Colonic mucosa (tissue), 4 donors: Measurements from ENCODE around the gene TPGS2. TPM values are rescaled to one million over a fixed set of nuclear protein-coding genes. Genes with fewer than 3 reads are reported as not detected.

ENCODE experiments used
- DNase-seq: peaks from one replicate; pipeline ENCODE4 v3.0.0-alpha.2; 2020
- H3K27ac ChIP-seq: fragments of 200-600 bp; one replicate; pipeline ENCODE4 v1.8.0; 2021
- H3K27me3 ChIP-seq: fragments of 200-600 bp; one replicate; pipeline ENCODE4 v1.8.0; 2021
- H3K36me3 ChIP-seq: fragments of 200-600 bp; one replicate; pipeline ENCODE4 v1.8.0; 2021
- H3K4me1 ChIP-seq: fragments of 200-600 bp; one replicate; pipeline ENCODE4 v1.8.0; 2021; ENCODE audit warnings: mild to moderate bottlenecking
- H3K4me3 ChIP-seq: fragments of 200-600 bp; one replicate; pipeline ENCODE4 v1.8.0; 2021
- H3K9ac ChIP-seq, 2 donors: one replicate each; pipeline ENCODE4 v1.7.0; 2013; ENCODE audit warnings: control low read depth in 2 of 2, low read depth in 2 of 2, low read length in 2 of 2
- H3K9me3 ChIP-seq: fragments of 200-600 bp; one replicate; pipeline ENCODE4 v1.8.0; 2021
- intact Hi-C: fragments of 100-400 bp; cut with DNase I; formaldehyde crosslinking; loops from one replicate; pipeline ENCODE4 v1.14.1; 2022
- total RNA-seq, 2 donors: library from RNA; stranded (reverse); fragmentation: NEBNext Ultra II Directional in 1 of 2; extraction: Animal tissue kit (Norgen Biotek cat#: 25700) in 1 of 2; gene quantifications; one replicate each; pipeline ENCODE4 v1.2.1, GENCODE V29; 2021
- TF ChIP-seq, protein P1 (sequence below): fragments of 200-600 bp; IDR thresholded peaks from one replicate; pipeline ENCODE4 v1.8.0; 2022; ENCODE audit warnings: antibody characterized with exemption, mild to moderate bottlenecking
- donor health status: healthy.
- donor health status: DM: no; HTN: no; CAD: no.
- donor health status: DM: no; HTN: no; CAD: no.

Gene TPGS2
- total RNA-seq, 2 donors from 2014 or later = 51.8 to 79.2 TPM

DNA sequence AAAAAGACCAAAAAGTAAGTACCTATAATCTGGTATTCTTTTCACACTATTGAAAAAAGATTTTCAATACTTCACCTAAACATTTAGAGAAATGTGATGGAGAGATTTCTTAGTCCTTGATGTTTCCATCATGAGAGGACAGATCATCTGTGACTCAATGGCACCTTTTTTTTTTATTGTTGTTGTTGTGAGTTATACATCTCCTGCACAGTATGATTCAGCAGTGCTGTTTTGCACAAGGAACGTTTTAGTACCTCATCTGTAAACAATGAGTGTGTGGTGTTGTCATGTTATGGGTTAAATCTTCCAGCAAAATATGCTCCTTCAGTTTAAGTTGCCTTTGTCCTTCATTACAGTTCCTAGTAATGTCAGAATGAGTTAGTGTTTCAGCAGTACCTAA lies 2.3 kb upstream of the TPGS2 start:
- TF ChIP-seq, protein P1, sequence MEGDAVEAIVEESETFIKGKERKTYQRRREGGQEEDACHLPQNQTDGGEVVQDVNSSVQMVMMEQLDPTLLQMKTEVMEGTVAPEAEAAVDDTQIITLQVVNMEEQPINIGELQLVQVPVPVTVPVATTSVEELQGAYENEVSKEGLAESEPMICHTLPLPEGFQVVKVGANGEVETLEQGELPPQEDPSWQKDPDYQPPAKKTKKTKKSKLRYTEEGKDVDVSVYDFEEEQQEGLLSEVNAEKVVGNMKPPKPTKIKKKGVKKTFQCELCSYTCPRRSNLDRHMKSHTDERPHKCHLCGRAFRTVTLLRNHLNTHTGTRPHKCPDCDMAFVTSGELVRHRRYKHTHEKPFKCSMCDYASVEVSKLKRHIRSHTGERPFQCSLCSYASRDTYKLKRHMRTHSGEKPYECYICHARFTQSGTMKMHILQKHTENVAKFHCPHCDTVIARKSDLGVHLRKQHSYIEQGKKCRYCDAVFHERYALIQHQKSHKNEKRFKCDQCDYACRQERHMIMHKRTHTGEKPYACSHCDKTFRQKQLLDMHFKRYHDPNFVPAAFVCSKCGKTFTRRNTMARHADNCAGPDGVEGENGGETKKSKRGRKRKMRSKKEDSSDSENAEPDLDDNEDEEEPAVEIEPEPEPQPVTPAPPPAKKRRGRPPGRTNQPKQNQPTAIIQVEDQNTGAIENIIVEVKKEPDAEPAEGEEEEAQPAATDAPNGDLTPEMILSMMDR = no peak
- Histone ChIP-seq H3K27ac (no peak overlapping the region), H3K9me3 (no peaks in the 10 kb centered on the region), H3K4me3 (no peak overlapping the region), H3K27me3 (no peaks in the 10 kb centered on the region), H3K4me1 (no peaks in the 10 kb centered on the region), H3K9ac (no peak overlapping the region), H3K36me3 (no peaks in the 10 kb centered on the region)
- no peak for DNase-seq
- intact Hi-C loops = no loop called here

DNA sequence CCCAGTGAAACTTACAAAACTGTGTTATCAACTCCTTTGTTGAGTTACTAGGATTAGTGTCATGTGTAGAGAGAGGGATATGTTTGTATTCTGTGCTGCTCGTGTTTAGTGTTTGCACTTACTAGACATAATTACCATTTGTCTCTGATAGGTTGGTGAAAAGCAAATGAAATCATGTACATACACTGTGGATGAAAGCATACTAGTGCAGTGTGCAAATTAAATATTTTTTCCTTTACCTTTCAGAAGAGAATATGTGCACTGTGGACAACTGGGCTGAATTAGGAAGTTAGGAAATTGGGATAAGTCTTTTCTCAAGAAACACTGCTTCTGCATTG lies 1.3 kb upstream of the TPGS2 start:
- H3K27me3 ChIP-seq = no peaks in the 10 kb centered on the region
- no peaks in the 10 kb centered on the region for H3K9me3 ChIP-seq
- no peaks in the 10 kb centered on the region for H3K36me3 ChIP-seq
- H3K27ac ChIP-seq = no peak overlapping the region
- TF ChIP-seq, protein P1 = no peak
- no peak for DNase-seq
- H3K4me1 ChIP-seq = no peaks in the 10 kb centered on the region
- no peak overlapping the region for H3K4me3 ChIP-seq
- peak overlapping the region in 1 of 2 donors; percentile 85 for H3K9ac ChIP-seq
- intact Hi-C loops = no loop called here

- H3K4me1 ChIP-seq = no peaks in the 10 kb centered on the region
- DNase-seq = peak; percentile 27
- no peaks in the 10 kb centered on the region for H3K36me3 ChIP-seq
- TF ChIP-seq, protein P1 = no peak
- peak overlapping the region; percentile 93 for H3K4me3 ChIP-seq
- H3K27ac ChIP-seq = peak overlapping the region; percentile 72
- peak overlapping the region; percentile 85 for H3K9ac ChIP-seq
- intact Hi-C loops = no loop called here
- no peaks in the 10 kb centered on the region for H3K27me3 ChIP-seq
- no peaks in the 10 kb centered on the region for H3K9me3 ChIP-seq
Measured at GRCh38 chr18:36829362-36830157, 758 bp upstream of the TPGS2 start.

GRCh38 chr18:36828157-36828629 lies 609 bp downstream of the TPGS2 start:
- TF ChIP-seq, protein P1 = no peak
- no peaks in the 10 kb centered on the region for H3K4me1 ChIP-seq
- peak overlapping the region; percentile 72 for H3K27ac ChIP-seq
- DNase-seq = peak; percentile 58
- H3K27me3 ChIP-seq = no peaks in the 10 kb centered on the region
- intact Hi-C loops = no loop called here
- no peaks in the 10 kb centered on the region for H3K9me3 ChIP-seq
- H3K36me3 ChIP-seq = no peaks in the 10 kb centered on the region
- H3K9ac ChIP-seq = peak overlapping the region; percentile 72 to 85
- peak overlapping the region; percentile 93 for H3K4me3 ChIP-seq

DNA sequence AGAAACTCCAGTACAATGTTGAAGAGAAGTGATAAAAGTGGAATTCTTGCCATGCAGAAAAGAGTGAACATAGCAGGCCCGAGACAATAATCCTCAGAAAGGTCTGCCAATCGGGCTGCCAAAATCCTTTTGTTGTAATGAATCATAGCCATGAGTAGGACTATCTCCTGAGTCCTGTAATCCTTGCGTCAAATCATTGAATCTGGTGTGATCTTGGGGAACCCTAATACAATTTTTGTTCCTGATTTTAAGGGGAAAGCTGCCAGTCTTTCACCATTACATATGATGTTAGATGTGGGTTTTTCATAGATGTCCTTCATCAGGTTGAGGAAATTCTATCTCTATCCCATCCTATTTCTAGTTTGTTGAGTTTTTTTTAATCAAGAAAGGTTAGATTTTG lies 2.2 kb downstream of the TPGS2 start:
- H3K27ac ChIP-seq = no peak overlapping the region
- intact Hi-C loops = no loop called here
- H3K4me1 ChIP-seq = no peaks in the 10 kb centered on the region
- H3K27me3 ChIP-seq = no peaks in the 10 kb centered on the region
- H3K9ac ChIP-seq = no peak overlapping the region
- H3K9me3 ChIP-seq = no peaks in the 10 kb centered on the region
- no peak overlapping the region for H3K4me3 ChIP-seq
- TF ChIP-seq, protein P1 = no peak
- no peaks in the 10 kb centered on the region for H3K36me3 ChIP-seq
- no peak for DNase-seq
